IPS-11a (cell line): Measurements from ENCODE around the gene SHANK1.
"Not testable (repeated sequence)": the region's sequence is repeated elsewhere in the genome, so short reads cannot be mapped to it uniquely, and the experiment has no call there.

Experiments
- H3K4me3 ChIP-seq: one replicate; pipeline ENCODE4 v1.5.1; 2013; ENCODE audit warnings: low read depth, low read length, control low read depth

Gene SHANK1

GRCh38 chr19:50719566-50719965 lies at the start of gene SHANK1:
Gene SHANK1, minus strand, starts transcription at chr19:50719802. Its CDS starts 2,883 bp downstream, at chr19:50716919.
- H3K4me3 ChIP-seq: peak within 1 kb of the TSS; percentile 33

DNA sequence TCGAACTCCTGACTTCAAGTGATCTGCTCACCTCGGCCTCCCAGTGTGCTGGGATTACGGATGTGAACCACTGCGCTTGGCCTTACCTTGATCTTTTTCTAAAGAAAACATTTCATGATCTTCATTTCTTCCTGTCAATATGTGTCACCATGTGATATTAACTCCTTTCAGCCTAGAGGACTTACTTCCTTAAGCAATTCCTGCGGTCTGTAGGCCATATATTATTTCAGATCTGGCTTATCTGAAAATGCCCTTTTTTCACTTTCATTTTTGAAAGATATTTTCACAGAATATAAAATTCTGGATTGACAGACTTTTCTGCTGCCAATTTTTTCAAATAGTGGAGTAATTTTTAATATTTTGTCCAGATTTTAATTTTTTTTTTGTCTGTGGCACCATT lies 48.7 kb upstream of the SHANK1 start:
- H3K4me3 ChIP-seq: no peak overlapping the region

DNA sequence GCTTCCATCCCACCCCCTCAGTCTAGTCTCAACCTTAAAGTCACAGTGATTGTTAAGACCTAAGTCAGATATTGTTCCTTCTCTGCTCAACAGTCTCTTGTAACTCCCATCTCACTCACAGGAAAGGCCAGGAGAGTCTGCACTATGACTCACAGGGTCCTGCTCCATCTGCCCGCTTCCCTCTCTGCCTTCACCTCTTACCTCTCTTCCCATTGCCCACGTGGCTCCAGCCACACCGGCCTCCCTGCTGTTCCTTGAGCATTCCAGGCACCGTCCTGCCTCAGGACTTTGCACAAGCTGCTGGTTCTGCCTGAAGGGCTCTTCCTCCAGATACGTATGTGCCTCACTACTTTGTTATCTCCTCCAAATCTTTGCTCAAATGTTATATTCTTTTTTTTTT lies 47.7 kb upstream of the SHANK1 start:
- not testable (repeated sequence) for H3K4me3 ChIP-seq

GRCh38 chr19:50766746-50767145 lies 47.1 kb upstream of the SHANK1 start:
- not testable (repeated sequence) for H3K4me3 ChIP-seq

DNA sequence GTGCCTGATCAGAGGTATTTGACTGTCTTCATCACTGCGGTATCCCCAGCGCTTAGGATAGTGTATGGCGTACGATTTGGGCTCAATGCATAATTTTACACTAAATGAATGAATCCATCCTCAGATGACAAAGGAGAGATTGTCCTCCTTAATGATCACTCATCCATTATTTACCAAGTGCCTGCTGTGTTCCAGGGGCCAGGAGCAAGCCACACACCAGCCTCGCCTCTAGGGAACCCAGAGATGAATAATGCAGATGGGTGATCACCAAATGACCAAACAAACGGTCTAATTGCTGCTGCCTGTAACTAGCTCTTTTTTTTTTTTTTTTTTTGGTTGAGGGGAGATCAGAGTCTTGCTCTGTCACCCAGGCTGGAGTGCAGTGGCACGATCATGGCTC lies 44.8 kb upstream of the SHANK1 start:
- no peak overlapping the region for H3K4me3 ChIP-seq

GRCh38 chr19:50763521-50763920 lies 43.9 kb upstream of the SHANK1 start:
- H3K4me3 ChIP-seq: not testable (repeated sequence)

- H3K4me3 ChIP-seq: not testable (repeated sequence)
Measured at GRCh38 chr19:50761501-50761900, 41.9 kb upstream of the SHANK1 start.

GRCh38 chr19:50759886-50760285 lies 40.3 kb upstream of the SHANK1 start:
- H3K4me3 ChIP-seq: no peak overlapping the region

GRCh38 chr19:50759076-50759475 lies 39.5 kb upstream of the SHANK1 start:
- H3K4me3 ChIP-seq: not testable (repeated sequence)

- not testable (repeated sequence) for H3K4me3 ChIP-seq
Measured at GRCh38 chr19:50757624-50758023, 38.0 kb upstream of the SHANK1 start.

DNA sequence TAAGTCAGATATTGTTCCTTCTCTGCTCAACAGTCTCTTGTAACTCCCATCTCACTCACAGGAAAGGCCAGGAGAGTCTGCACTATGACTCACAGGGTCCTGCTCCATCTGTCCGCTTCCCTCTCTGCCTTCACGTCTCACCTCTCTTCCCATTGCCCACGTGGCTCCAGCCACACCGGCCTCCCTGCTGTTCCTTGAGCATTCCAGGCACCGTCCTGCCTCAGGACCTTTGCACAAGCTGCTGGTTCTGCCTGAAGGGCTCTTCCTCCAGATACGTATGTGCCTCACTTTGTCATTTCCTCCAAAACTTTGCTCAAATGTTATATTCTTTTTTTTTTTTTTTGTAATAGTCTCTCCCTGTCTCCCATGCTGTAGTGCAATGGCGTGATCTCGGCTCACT lies 36.6 kb upstream of the SHANK1 start:
- not testable (repeated sequence) for H3K4me3 ChIP-seq

- no peak overlapping the region for H3K4me3 ChIP-seq
Measured at GRCh38 chr19:50753879-50754278, 34.3 kb upstream of the SHANK1 start.

DNA sequence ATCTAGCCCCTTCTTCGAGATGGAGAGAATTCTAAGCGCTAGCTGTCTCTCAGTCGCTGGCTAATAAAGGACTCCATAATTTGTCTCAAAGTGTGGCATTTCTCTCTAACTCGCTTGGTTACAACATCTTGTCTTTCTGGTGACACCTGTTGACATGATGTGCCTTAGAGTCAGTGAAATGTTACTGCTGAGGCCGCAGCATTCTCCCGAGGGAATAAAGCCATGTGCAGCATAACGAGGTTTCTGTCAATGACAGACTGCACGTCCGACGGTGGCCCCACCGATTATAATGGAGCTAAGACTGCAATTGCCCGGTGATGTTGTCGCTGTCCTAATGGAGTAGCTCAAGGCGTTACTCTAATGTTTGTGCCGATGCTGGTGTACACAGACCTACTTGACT lies 30.4 kb upstream of the SHANK1 start:
- no peak overlapping the region for H3K4me3 ChIP-seq

DNA sequence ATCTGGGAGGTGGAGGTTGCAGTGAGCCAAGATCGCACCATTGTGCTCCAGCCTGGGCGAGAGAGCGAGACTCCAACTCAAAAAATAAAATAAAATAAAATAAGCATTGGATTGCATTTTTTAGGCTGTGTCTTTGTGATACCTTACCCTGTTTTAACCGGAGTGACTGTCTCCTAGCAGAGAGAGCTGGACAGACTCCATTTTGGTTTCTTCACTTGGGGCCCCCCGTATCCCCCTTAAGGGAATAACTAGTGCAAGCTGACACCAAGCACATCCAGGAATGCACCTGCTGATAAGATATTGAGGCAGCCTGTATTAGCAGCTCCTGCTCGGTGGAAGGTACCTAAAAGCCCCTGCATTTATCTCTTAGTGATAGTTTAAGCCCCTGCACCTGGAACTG lies 29.9 kb upstream of the SHANK1 start:
- no peak overlapping the region for H3K4me3 ChIP-seq

GRCh38 chr19:50747141-50747540 lies 27.5 kb upstream of the SHANK1 start:
- H3K4me3 ChIP-seq: not testable (repeated sequence)

DNA sequence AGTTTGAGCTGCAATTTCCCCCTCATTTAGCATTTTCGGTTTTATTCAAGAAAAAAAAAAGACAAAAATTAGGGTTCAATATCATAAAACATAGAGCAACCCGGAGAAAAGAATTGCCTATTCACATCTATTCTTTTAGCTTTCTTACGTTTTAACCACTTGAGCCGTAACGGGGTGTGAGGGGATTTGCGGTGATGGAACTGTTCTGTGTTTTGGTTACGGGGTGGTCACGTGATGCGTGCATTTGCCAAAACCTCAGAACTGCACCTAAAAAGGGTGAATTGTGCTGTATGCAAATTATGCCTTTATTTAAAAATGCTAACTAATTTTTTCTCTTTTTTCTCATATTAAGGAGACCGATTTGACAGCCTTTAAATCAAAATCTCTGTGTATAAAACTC lies 25.6 kb upstream of the SHANK1 start:
- H3K4me3 ChIP-seq: no peak overlapping the region

GRCh38 chr19:50743537-50743936 lies 23.9 kb upstream of the SHANK1 start:
- no peak overlapping the region for H3K4me3 ChIP-seq

- no peak overlapping the region for H3K4me3 ChIP-seq
Measured at GRCh38 chr19:50741179-50741933, 21.8 kb upstream of the SHANK1 start.

GRCh38 chr19:50739914-50740426 lies 20.4 kb upstream of the SHANK1 start:
- no peak overlapping the region for H3K4me3 ChIP-seq

DNA sequence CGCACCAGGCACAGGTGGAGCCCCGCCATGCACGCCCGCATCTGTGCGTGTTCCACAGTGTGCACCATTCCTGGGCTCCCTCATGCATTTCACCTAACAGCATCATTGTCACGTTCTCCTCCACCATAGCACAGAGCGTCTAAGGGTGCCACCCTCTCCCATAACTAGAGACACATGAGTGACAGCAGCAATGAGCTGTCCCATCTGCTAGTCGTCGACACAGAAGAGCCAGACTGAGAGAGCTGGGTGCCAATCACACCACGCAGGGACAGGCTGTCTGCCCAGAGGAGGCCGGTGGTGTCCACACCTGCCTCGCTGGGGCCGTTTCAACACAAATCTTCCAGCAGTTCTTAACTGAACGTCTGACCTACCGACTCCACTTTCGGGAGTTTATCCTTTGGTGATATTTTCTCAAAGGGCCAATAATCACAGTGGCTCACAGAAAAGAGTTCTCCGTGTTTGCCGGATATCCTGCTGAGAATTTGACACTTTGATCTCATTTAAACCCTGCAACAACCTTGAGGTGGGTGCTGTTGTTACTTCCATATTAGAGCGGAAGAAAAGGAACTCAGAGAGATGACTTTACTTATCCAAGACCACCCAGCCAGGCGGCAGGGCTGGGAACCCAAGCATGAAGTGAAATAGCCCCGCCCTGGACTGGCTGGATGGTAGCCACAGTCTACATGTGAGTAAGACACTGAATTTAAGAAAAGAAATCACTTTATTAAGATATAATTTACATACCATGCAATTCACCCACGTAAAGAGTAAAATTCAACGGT lies 19.7 kb upstream of the SHANK1 start:
- H3K4me3 ChIP-seq: no peak overlapping the region

DNA sequence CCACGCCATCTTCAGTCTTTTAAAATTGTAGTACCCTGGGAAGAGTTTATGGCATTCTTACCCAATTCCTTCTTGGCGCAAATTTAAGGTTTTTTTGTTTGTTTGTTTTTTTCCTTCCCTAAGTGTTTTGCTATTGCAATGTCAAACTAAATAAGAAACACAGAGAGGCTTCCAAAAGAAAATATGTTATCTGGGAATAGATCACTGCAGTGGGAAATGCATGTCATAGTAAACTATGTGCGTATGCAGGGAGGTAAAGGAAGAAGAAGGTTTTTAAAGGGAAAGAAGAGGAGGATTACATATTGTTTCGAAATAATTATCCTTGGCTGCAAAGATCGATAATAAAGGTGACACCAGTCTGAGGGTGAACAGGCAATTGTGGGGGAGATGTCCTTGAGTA lies 16.7 kb upstream of the SHANK1 start:
- no peak overlapping the region for H3K4me3 ChIP-seq

DNA sequence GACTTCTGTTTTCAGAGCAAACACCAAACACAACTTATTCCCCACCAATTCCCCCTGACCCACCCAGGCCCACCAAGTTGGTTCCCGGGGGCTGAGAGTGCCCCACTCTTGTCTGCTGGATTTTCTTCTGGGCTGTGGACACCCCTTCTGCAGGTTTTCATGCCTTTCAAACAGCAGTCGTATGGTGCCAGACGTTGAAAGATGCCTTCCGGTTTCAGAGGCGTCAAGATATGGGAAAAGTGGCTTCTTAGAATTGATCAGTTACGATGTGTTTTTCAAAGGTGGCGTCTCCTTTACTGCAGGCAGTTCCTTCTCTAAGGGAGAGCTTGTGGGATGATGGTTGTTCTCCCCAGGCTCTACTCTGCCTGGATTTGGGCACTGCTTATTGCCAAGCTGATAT lies 16.3 kb upstream of the SHANK1 start:
- no peak overlapping the region for H3K4me3 ChIP-seq
